NAMALWA (cell line): ENCODE results near the gene DISC1.
A peak's percentile ranks its signal among the peaks of the same experiment; 100 is the strongest.
"Not testable (repeated sequence)": the region's sequence is repeated elsewhere in the genome, so short reads cannot be mapped to it uniquely, and the experiment has no call there.

Source experiments
- DNase-seq: peaks from one replicate; pipeline ENCODE4 v3.0.0-alpha.2; 2015; ENCODE audit warnings: low spot score

Gene DISC1

GRCh38 chr1:231774719-231775335 is 148.2 kb downstream of the DISC1 start:
- no peak for DNase-seq

- DNase-seq, result no peak
Observed at GRCh38 chr1:231776010-231776756, 149.6 kb downstream of the DISC1 start.

GRCh38 chr1:231776757-231777062 is 150.1 kb downstream of the DISC1 start:
- no peak for DNase-seq

GRCh38 chr1:231778009-231778719 is 151.6 kb downstream of the DISC1 start:
- DNase-seq, result no peak

- no peak for DNase-seq
Observed at GRCh38 chr1:231779081-231779480, 152.5 kb downstream of the DISC1 start.

- no peak for DNase-seq
Observed at GRCh38 chr1:231781892-231782291, 155.3 kb downstream of the DISC1 start.

- DNase-seq, result not testable (repeated sequence)
Observed at GRCh38 chr1:231785073-231785472, 158.5 kb downstream of the DISC1 start.

- no peak for DNase-seq
Observed at GRCh38 chr1:231786126-231786525, 159.5 kb downstream of the DISC1 start.

- no peak for DNase-seq
Observed at GRCh38 chr1:231792634-231793033, 166.0 kb downstream of the DISC1 start.

GRCh38 chr1:231793893-231794292 is 167.3 kb downstream of the DISC1 start:
- no peak for DNase-seq

GRCh38 chr1:231796141-231796540 is 169.6 kb downstream of the DISC1 start:
- DNase-seq, result no peak

GRCh38 chr1:231799363-231799986 is 172.9 kb downstream of the DISC1 start:
- DNase-seq, result peak; percentile 10

GRCh38 chr1:231800108-231800507 is 173.5 kb downstream of the DISC1 start:
- DNase-seq, result no peak

GRCh38 chr1:231801042-231801585 is 174.5 kb downstream of the DISC1 start:
- DNase-seq, result no peak

GRCh38 chr1:231803353-231803752 is 176.8 kb downstream of the DISC1 start:
- DNase-seq, result no peak

GRCh38 chr1:231806623-231807495 is 180.3 kb downstream of the DISC1 start:
- DNase-seq, result peak; percentile 69

GRCh38 chr1:231807541-231807940 is 181.0 kb downstream of the DISC1 start:
- no peak for DNase-seq

- DNase-seq, result no peak
Observed at GRCh38 chr1:231808116-231808515, 181.5 kb downstream of the DISC1 start.

GRCh38 chr1:231808990-231809389 is 182.4 kb downstream of the DISC1 start:
- DNase-seq, result no peak

GRCh38 chr1:231810415-231810814 is 183.8 kb downstream of the DISC1 start:
- no peak for DNase-seq

GRCh38 chr1:231814021-231814420 is 187.4 kb downstream of the DISC1 start:
- no peak for DNase-seq

GRCh38 chr1:231814521-231814920 is 187.9 kb downstream of the DISC1 start:
- no peak for DNase-seq
